ENCODE results near the gene BLVRB. TPM values are rescaled to one million over a fixed set of nuclear protein-coding genes. Genes with fewer than 3 reads are reported as not detected.
"Not testable (repeated sequence)": the region's sequence is repeated elsewhere in the genome, so short reads cannot be mapped to it uniquely, and the experiment has no call there.

The BLVRB gene
- total RNA-seq, 1 experiment from 2014 or later, result 49.4 TPM

- DNase-seq (ENCODE audit: low read depth), result no peak
Measured at GRCh38 chr19:40489882-40490230, 24.3 kb upstream of the BLVRB start.

GRCh38 chr19:40486017-40486416, 20.5 kb upstream of the BLVRB start:
- no peak for DNase-seq (ENCODE audit: low read depth)

- DNase-seq (ENCODE audit: low read depth), result not testable (repeated sequence)
Measured at GRCh38 chr19:40475878-40476644, 10.5 kb upstream of the BLVRB start.

- DNase-seq (ENCODE audit: low read depth), result no peak
Measured at GRCh38 chr19:40474737-40475136, 9.2 kb upstream of the BLVRB start.

GRCh38 chr19:40472516-40472915, 7.0 kb upstream of the BLVRB start:
- DNase-seq (ENCODE audit: low read depth), result no peak

GRCh38 chr19:40471111-40471510, 5.6 kb upstream of the BLVRB start:
- no peak for DNase-seq (ENCODE audit: low read depth)

GRCh38 chr19:40469011-40469410, 3.5 kb upstream of the BLVRB start:
- DNase-seq (ENCODE audit: low read depth), result no peak

- DNase-seq (ENCODE audit: low read depth), result no peak
Measured at GRCh38 chr19:40466985-40467734, 1.6 kb upstream of the BLVRB start, which contains the start of gene SPTBN4. TSS of gene SPTBN4 (plus strand) at chr19:40467001. CDS start at chr19:40472622, 5,621 bp downstream.

- no peak for DNase-seq (ENCODE audit: low read depth)
Measured at GRCh38 chr19:40466219-40466984, 857 bp upstream of the BLVRB start.

GRCh38 chr19:40465025-40465556, 454 bp downstream of the BLVRB start:
- DNase-seq (ENCODE audit: low read depth), result peak; percentile 73

GRCh38 chr19:40464059-40465024, 1.2 kb downstream of the BLVRB start:
- DNase-seq (ENCODE audit: low read depth), result peak; percentile 92

GRCh38 chr19:40463587-40464037, 1.9 kb downstream of the BLVRB start:
- peak; percentile 52 for DNase-seq (ENCODE audit: low read depth)

GRCh38 chr19:40461669-40462221, 3.8 kb downstream of the BLVRB start:
- DNase-seq (ENCODE audit: low read depth), result no peak

- no peak for DNase-seq (ENCODE audit: low read depth)
Measured at GRCh38 chr19:40460185-40460584, 5.4 kb downstream of the BLVRB start.

- no peak for DNase-seq (ENCODE audit: low read depth)
Measured at GRCh38 chr19:40458597-40458974, 7.0 kb downstream of the BLVRB start.

GRCh38 chr19:40457953-40458596, 7.5 kb downstream of the BLVRB start:
- DNase-seq (ENCODE audit: low read depth), result no peak

GRCh38 chr19:40457048-40457447, 8.5 kb downstream of the BLVRB start:
- no peak for DNase-seq (ENCODE audit: low read depth)

GRCh38 chr19:40453943-40454342, 11.6 kb downstream of the BLVRB start:
- DNase-seq (ENCODE audit: low read depth), result not testable (repeated sequence)

GRCh38 chr19:40453151-40453735, 12.3 kb downstream of the BLVRB start:
- DNase-seq (ENCODE audit: low read depth), result no peak

- DNase-seq (ENCODE audit: low read depth), result no peak
Measured at GRCh38 chr19:40452016-40452415, 13.5 kb downstream of the BLVRB start.

All from Daoy (cell line).